ENCODE measurements around the gene VTI1A. TPM values are rescaled to one million over a fixed set of nuclear protein-coding genes. Genes with fewer than 3 reads are reported as not detected.

The VTI1A gene
- total RNA-seq, 1 donor from 2014 or later: 36.9 TPM

- Histone ChIP-seq H3K27ac (no peak overlapping the region), H3K27me3 (ENCODE audit: low read depth) (no peaks in the 10 kb centered on the region)
- no peak for TF ChIP-seq CTCF (IDR thresholded peaks at IDR 0.05)
Observed at GRCh38 chr10:112744181-112745096, 297.4 kb downstream of the VTI1A start.

GRCh38 chr10:112746329-112746728, 299.3 kb downstream of the VTI1A start:
- H3K9me3 ChIP-seq: no peaks in the 10 kb centered on the region
- no peak for TF ChIP-seq CTCF (IDR thresholded peaks at IDR 0.05)
- DNase-seq (no peak), ATAC-seq (peak; percentile 46 to 73)
- H3K4me3 ChIP-seq: no peak overlapping the region
- intact Hi-C loops (cut with DNase I): no loop called here
- no peaks in the 10 kb centered on the region for H3K27me3 ChIP-seq (ENCODE audit: low read depth)
- H3K27ac ChIP-seq: no peak overlapping the region
- no peaks in the 10 kb centered on the region for H3K36me3 ChIP-seq
- H3K4me1 ChIP-seq: peaks cover 11% of the 10 kb centered on the region

More at GRCh38 chr10:112744181-112745096, 297.4 kb downstream of the VTI1A start:
- DNase-seq (no peak), ATAC-seq (no peak)
- intact Hi-C loops (cut with DNase I): no loop called here
- no peaks in the 10 kb centered on the region for H3K9me3 ChIP-seq
- no peaks in the 10 kb centered on the region for H3K36me3 ChIP-seq
- peaks cover 11% of the 10 kb centered on the region for H3K4me1 ChIP-seq
- no peak overlapping the region for H3K4me3 ChIP-seq

GRCh38 chr10:112750427-112751167, 303.6 kb downstream of the VTI1A start:
- no peaks in the 10 kb centered on the region for H3K27me3 ChIP-seq (ENCODE audit: low read depth)
- peak in 1 of 2 donors; percentile 49 for ATAC-seq
- no peak for DNase-seq
- H3K36me3 ChIP-seq: no peaks in the 10 kb centered on the region
- H3K4me1 ChIP-seq: peaks cover 7% of the 10 kb centered on the region
- no peak overlapping the region for H3K4me3 ChIP-seq
- intact Hi-C loops (cut with DNase I): no loop called here
- no peak overlapping the region for H3K27ac ChIP-seq
- H3K9me3 ChIP-seq: no peaks in the 10 kb centered on the region
- TF ChIP-seq CTCF (IDR thresholded peaks at IDR 0.05): no peak

GRCh38 chr10:112751651-112752050, 304.6 kb downstream of the VTI1A start:
- Histone ChIP-seq H3K27ac (no peak overlapping the region), H3K9me3 (no peaks in the 10 kb centered on the region), H3K27me3 (ENCODE audit: low read depth) (no peaks in the 10 kb centered on the region), H3K4me1 (peaks cover under 1% of the 10 kb centered on the region), H3K4me3 (no peak overlapping the region), H3K36me3 (no peaks in the 10 kb centered on the region)
- ATAC-seq (no peak), DNase-seq (no peak)
- TF ChIP-seq CTCF (IDR thresholded peaks at IDR 0.05): no peak
- intact Hi-C loops (cut with DNase I): no loop called here

GRCh38 chr10:112752288-112752687, 305.3 kb downstream of the VTI1A start:
- TF ChIP-seq CTCF (IDR thresholded peaks at IDR 0.05): no peak
- Histone ChIP-seq H3K36me3 (no peaks in the 10 kb centered on the region), H3K9me3 (no peaks in the 10 kb centered on the region), H3K4me1 (no peaks in the 10 kb centered on the region), H3K27me3 (ENCODE audit: low read depth) (no peaks in the 10 kb centered on the region), H3K4me3 (no peak overlapping the region), H3K27ac (no peak overlapping the region)
- intact Hi-C loops (cut with DNase I): no loop called here
- DNase-seq (no peak), ATAC-seq (no peak)
